NCI-H2081 treated with DMSO at 0.1 percent for 48 hours (cell line): ENCODE results near the gene MYL2.
"Not testable (repeated sequence)": the region's sequence is repeated elsewhere in the genome, so short reads cannot be mapped to it uniquely, and the experiment has no call there.

ENCODE experiments used
- DNase-seq: peaks from one replicate; lab custom pipeline; 2025; lab: John Stamatoyannopoulos, UW

The MYL2 gene, protein sequence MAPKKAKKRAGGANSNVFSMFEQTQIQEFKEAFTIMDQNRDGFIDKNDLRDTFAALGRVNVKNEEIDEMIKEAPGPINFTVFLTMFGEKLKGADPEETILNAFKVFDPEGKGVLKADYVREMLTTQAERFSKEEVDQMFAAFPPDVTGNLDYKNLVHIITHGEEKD

DNA sequence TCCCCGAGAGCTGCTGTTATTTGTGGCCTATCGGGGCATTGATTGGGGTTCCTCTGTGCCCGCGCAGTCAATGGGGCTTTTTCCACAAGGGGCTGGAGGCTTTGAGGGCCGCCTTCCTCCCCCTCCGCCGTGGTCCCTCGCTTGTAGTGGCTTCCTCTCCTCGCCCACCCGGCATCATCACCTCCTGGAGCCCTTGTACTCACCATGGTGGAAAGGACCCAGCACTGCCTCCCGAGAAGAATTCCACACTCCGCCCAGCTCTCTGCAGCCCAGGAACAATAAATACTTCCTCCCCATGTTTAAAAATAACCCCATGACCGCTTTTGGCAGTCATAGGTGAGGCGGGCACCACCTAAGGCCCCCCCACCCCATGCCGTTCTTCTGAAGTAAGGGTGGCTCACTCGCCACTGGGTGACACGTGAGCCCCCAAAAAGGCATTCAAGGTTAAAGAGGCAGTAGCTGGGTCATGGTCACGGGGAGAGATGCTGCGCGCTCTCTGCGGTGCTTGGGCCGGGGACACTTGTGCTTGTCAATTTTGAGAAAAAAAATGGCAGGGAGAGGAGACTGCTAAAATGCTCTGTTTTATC is at the start of gene MYL2:
Gene MYL2 (minus strand): TSS at position 256 of the 587 bp plus-strand sequence. CDS start 50 bp downstream, at position 206.
- no peak for DNase-seq

DNA sequence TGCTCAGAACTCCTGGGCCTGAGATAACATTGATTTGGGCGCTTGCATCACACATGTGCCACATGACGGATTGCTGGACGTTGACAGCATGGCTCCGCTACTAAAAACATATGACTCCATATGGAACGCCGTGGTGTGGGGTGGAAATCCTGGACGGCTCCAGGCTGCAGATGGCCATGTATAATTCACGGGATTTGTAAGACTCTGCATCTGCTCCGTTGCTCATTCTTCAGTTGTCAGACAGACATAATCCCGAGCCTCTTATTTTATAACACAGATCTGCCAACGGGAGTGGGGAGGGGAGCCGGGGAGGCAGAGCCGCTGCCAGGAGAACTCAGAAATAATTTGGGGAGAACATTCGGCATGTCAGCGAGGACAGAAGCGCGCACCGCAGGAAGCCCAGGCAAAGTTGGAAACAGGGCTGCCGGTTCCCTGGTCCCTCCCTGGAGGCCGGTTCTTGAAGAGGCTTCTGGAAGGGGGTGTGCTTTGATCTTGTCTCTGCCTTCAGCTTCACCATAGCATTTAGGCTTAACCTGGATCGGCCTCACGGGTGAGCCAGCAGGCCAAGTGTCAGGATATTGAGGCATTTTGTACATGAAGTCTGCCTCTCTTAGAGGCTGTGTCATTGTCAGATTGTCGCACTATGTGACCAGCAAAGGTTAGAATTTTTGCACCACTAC is 45.8 kb upstream of the MYL2 start:
- DNase-seq: no peak

DNA sequence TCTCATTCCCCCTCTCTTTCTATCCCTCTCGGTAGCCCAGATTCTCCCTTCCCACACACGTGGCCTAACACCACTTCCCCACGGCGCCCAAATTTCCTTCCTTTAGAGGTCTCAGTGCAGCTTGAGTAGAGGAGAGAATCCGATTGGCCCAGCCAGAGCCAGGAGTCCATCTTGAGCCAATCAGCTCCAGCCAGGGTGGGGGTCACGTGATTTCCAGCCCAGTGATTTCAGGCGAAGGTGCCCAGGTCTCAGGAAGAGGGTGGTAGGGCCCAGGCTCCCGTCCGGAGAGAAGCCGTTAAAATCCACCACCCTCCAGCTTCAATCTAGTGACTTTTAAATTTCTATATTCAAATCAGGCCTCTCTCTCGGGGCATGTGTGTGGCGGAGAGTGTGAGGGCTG is 45.2 kb upstream of the MYL2 start:
- DNase-seq: no peak

DNA sequence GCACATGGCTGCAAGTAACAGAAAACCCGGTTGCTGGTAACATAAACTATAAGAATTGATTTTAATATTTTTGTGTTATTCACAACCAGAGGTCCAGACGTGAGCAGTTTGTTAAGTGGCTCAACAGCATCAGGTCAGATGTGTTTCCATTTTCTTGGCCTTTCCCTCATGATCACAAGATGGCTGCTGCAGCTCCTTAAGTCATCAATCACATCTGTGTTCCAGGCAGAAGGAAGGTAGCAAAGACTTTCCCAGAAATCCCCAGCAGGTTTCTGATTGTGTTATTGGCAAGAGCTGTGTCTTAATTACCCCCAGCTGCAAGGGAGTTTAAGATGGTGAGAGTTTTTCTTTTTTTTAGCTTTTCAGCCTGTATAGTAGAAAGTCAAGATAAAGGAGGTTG is 40.4 kb upstream of the MYL2 start:
- DNase-seq: no peak

DNA sequence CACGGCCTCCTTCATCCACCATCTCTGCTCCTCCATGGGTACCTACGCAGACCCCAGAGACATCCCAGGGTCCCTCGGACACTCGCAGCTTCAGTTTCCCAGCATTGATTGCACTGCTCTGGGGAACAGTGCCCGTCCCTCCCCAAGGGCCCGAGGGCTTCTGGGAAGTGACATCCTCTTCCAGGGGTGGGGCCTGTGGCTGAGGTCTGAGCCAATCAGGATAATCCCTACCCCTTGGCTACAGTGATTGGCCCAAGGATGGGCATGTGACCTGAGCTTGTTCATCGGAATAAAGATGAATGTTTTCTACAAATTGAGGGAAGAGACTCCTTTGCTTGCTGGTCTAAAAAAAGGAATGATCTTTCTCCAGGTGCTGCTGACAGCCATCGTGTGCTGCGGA is 37.3 kb upstream of the MYL2 start:
- no peak for DNase-seq

DNA sequence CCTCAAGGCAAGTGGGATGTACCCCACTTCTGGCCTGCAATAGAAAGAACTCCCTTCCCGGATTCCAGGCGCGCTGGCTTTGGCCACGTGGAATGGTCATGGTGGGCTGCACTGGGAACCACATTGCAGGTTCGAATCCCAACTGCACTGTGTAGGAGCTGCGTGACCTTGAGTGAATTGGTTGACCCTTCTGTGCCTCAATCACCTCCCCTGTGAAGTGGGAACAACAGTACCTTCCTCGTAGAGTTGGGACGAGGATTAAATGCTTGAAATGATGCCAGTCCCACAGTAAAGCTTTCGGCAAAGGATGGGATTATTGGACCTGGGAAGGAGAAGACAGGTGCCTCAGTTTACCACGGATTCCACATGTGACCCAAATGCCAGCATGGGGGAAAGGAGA is 36.8 kb upstream of the MYL2 start:
- no peak for DNase-seq

DNA sequence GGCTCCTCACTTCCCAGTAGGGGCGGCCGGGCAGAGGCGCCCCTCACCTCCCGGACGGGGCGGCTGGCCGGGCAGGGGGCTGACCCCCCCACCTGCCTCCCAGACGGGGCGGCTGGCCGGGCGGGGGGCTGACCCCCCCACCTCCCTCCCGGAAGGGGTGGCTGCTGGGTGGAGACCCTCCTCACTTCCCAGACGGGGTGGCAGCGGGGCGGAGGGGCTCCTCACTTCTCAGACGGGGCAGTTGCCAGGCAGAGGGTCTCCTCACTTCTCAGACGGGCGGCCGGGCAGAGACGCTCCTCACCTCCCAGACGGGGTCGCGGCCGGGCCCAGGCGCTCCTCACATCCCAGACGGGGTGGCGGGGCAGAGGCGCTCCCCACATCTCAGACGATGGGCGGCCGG is 30.5 kb upstream of the MYL2 start:
- DNase-seq: not testable (repeated sequence)

DNA sequence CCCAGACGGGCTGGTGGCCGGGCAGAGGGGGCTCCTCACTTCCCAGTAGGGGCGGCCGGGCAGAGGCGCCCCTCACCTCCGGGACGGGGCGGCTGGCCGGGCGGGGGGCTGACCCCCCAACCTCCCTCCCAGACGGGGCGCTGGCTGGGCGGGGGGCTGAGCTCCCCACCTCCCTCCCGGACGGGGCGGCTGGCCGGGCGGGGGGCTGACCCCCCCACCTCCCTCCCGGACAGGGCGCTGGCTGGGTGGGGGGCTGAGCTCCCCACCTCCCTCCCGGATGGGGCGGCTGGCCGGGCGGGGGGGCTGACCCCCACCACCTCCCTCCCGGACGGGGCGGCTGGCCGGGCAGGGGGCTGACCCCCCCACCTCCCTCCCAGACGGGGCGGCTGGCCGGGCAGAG is 30.1 kb upstream of the MYL2 start:
- not testable (repeated sequence) for DNase-seq

DNA sequence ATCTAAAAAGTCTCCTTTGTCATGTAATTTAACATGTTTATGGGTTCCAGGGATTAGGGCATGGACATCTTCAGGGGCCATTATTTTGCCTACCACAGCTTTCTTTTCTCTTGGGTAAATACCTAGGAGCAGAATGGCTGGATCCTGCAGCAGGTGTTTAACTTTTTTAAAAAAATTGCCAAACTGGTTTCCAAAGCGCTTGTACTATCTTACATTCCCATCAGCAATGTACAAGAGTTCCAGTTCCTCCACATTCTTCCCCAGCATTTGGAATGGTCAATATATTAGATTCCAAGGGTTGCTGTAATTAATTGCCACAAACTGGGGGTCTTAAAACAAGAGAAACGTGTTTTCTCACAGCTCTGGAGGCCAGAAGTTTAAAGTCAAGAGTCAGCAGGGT is 27.7 kb upstream of the MYL2 start:
- no peak for DNase-seq

DNA sequence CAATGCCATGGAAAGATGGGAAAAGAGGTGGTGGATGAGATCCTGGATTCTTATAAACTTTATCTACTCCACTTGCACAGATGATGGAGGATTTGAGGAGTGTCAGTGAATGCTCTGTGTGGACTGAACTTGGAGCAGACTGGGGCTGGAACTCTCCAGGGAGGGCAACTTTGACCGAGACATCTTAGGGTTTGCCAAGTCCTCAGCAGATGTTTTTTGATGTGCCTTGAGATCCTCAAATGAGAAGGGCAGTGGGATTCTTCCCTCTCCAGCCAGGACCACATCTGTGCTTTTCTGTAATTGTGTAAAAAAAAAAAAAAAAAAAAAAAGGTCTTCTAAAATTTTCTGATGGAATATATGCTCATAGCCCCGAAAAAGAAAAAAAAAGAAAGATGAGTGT is 23.0 kb upstream of the MYL2 start:
- DNase-seq: no peak

DNA sequence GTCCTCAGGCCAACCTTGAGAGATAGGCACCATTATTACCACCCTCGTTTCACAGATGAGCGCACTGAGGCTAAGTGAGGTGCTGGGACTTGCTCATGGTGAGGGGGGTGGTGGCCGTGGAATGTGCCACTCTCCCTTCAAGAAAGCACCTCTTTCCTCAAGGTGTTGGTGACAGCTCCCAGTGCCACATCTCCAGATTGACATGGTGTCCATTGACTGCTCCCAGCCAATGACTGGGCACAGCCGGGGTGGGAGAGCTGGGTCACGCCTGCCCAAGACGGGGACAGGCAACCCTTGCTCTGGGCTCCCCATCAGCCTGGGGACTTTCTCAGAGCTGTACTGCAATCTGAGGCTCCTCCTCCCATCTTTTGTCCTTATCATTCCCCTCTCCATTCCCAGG is 21.0 kb upstream of the MYL2 start:
- no peak for DNase-seq

DNA sequence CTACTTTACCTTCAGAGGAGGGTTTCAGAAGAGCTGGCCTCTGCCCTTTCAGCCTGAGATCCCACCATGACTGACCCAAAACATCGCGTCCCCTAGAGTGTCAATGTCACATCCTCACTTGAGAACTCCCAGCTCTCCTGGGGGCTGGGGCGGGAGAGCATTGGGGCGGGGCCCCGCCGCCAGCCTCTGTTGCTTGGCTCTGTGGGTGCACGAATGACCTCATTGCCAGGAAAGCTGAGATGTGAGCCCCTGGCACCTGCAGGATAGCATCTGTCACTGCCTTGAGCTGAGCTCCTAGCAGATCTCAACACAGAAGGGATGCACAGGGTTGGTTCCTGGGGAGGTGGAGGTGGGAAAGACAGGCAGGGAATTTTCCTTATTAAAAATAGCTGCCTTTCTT is 20.6 kb upstream of the MYL2 start:
- no peak for DNase-seq

DNA sequence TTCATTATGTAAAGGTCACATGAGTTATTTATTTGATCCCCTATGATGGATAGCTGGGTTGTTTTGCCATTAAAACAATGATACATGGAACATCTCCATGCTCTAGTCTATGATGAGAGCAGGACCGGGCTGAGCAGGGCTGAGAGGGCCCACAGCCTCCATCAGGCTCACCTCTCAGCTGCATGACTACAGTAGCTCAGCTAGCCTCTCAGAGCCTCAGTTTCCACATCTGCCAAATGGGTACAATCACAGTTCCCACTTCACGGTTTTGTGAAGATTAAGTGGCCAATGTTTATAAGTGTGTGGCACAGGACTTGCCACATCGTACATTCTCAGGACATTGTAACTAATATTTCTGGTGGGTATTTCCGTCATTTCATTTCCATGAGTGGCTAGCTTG is 19.9 kb upstream of the MYL2 start:
- DNase-seq: no peak

DNA sequence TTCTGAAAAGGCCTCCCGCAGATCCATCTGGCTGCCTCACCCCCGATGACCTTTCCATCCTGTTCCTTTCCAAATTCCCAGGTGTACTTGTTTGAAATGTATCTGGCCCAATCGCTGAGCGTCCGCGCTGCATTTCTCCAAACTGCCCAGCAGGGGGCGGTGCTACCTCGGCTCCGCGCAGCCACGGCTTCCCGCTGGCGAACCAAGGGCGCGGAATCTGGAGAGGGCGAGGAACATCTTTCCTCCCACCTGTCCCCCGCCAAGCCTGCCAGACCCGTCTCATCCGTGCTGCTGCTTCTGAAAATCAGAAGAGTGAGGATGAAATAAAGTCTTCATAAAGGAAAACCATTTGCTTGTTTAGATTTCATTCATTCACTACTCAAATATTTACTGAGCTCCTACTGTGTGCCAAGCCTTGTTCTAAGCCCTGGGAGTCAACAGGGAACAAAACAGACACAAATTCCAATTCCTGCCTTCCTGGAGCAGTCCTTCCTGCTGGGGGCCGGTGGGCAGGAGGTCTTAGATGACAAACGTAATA is 16.8 kb upstream of the MYL2 start:
- no peak for DNase-seq

DNA sequence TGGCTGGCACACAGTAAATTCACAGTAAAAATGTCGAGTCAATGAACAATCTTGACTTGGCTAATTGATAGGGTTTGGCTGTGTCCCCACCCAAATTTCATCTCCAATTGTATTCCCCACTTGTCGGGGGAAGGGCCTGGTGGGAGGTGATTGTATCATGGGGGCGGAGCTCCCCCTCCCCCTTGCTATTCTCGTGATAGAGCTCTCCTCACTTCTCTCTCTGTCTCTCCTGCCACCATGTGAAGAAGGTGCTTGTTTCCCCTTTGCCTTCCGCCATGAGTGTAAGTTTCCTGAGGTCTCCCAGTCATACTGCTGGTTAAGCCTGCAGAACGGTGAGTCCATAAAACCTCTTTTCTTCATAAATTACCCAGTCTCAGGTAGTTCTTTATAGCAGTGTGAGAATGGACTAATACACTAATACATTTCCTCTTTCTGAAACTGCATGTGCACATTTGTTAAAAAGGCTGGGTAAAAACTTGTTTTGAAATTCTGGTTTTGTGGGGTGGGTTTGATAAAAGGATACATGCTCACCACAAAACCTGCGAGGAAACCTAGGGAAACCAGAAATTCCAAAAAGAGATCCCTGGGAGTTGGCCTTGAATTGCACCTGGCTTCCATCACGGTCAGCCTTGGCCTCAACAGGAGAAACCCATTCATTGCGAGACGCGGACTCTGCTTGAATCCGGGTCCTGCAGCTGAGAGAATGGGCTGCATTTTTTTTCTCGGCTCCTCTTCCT is 16.2 kb upstream of the MYL2 start:
- DNase-seq: no peak

DNA sequence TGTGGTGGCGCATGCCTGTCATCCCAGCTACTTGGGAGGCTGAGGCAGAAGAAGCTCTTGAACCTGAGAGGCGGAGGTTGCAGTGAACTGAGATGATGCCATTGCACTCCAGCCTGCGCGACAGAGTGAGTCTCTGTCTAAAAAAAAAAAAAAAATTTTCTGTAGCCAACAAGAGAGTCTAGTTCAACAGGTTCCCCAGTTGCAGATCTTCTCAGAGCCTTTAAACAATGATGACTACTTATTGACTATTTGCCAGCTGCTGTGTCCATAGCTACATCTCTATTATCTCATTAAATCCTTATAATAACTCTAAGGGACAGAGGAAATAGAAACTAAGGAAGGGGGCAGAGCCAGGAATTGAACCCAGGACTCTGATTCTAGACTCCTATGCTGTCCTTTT is 15.2 kb upstream of the MYL2 start:
- no peak for DNase-seq

DNA sequence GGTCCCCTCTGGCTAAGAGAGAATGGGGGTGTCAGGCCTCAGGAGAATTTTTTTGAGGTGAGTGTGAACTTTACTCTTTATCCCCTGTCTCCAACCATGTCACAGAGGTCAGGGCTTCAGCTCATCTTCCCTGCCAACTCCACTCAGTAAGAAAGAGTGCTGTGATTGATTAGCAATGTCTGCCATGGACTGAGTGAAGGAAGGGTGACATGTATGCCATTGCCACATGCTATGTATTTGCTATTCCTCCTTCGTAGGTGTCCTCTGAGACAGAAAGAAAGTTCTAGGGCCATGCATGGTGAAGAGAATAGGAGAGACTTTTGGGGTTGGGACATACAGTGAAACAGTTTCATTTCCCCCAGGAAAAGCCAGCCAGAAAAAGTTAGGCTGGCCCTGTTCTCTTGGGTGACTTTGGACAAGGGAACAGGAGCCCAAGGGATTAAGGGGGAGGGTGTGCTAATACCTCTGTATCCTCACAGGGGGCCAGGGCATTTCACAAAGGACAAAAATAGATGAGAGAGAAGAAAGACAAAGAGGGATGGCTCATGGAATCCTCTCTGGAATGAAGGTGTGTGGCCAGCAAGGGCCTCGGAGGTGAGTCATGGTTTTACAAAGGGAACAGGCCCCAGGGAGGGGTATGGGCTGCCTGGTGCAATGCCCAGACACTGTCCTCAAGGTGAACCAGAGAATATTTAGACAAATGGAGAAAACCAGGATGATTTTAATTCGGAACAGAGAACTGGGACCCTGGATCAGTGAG is 13.9 kb upstream of the MYL2 start:
- DNase-seq: no peak

DNA sequence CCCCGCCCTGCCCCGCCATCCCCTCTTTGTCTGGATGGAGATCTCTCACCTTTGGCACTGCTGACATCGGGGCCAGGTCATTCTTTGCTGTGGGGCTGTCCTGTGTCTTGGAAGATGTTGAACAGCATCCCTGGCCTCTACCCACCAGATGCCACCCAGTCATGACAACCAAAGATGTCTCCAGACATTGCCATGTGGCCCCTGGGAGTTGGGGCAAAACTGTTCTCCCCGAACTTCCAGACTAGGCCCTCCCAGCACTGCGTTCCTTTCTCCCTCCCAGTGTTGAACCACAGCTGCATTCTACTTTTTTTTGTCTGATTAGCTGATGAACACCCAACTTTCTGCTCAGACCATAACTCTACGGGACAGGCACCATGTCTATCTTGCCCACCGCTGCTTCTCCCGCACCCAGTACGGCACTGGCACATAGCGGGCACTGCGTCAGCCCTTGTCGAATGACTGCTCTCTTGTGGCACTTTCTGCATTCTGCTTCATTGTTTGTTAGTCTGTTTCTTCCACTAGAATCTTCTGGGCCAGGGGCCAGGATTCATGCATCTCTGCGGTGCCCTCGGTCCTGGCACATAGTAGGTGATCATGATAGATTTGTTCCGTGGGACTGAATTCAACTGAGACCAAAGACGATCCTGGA is 13.1 kb upstream of the MYL2 start:
- DNase-seq: no peak

DNA sequence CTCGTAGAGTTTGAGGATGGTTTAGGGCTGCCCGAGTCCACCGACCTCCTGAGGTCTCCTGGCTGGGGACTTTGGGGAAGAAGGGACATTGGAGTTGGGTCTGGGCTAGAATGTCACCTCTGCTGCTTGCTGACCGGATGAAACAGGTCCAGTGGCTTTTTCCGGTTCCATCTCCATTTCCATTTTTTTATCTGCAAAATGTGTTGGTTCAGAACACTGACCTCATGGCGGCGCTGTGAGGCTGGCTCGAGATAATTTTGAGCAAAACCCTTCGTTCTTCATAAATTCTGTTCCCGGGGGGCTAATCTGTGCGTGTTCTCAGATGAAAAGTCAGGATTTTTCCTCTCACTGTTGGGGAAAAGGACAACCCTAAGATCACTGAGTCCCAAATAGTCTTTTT is 11.7 kb upstream of the MYL2 start:
- no peak for DNase-seq

DNA sequence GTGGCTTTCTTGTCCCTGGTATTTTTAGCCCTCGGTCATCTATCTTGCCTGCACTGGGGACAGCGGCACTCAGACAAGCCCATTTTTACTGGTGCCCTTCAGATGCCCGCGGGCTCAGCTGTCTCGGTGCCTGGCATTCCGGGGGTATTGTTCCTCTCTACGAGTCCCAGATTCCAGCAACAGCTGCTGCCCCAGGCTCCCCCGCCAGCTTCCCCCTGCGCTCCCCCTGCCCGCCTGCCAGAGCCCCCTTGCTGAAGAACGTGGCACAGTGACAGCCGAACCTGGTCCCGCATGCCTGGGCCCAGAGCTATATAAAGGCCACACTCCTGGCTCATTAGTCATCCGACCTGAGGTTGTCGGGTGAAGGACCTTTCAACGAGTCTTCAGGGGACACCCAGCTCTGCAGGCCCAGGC is 10.9 kb upstream of the MYL2 start:
- no peak for DNase-seq
